A549 (cell line): ENCODE results near the gene GBP7.

Experiments used
- EP300 ChIP-seq, 2 experiments: fragments of >200 bp; sonication (Bioruptor Twin); formaldehyde crosslinking; IDR thresholded peaks; 2 replicates in 1 of 2; 3 replicates in 1 of 2; pipeline ENCODE4 v1.6.1; 2016 to 2017
- ESRRA ChIP-seq: fragments of 150-350 bp; IDR thresholded peaks from 2 replicates; pipeline ENCODE4 v1.6.1; 2014; ENCODE audit warnings: mild to moderate bottlenecking, low read length, borderline replicate concordance
- MYC ChIP-seq: IDR thresholded peaks from 2 replicates; pipeline ENCODE4 v1.6.1; 2012; ENCODE audit warnings: mild to moderate bottlenecking, inconsistent platforms, low read length, improper control_type of control experiment, borderline replicate concordance
- POLR2A ChIP-seq: IDR thresholded peaks from 2 replicates; pipeline ENCODE4 v1.6.1; 2012; ENCODE audit warnings: mild to moderate bottlenecking, low read length
- TF ChIP-seq, protein P1 (sequence below): fragments of >200 bp; sonication (Bioruptor Twin); formaldehyde crosslinking; IDR thresholded peaks from 3 replicates; pipeline ENCODE4 v1.5.1; 2016

GRCh38 chr1:89143484-89143883 lies 32.3 kb downstream of the GBP7 start:
- TF ChIP-seq POLR2A: no peak
- TF ChIP-seq EP300 (IDR thresholded peaks at IDR 0.05): no peak
- TF ChIP-seq MYC: no peak
- no peak for TF ChIP-seq ESRRA
- TF ChIP-seq, protein P1, sequence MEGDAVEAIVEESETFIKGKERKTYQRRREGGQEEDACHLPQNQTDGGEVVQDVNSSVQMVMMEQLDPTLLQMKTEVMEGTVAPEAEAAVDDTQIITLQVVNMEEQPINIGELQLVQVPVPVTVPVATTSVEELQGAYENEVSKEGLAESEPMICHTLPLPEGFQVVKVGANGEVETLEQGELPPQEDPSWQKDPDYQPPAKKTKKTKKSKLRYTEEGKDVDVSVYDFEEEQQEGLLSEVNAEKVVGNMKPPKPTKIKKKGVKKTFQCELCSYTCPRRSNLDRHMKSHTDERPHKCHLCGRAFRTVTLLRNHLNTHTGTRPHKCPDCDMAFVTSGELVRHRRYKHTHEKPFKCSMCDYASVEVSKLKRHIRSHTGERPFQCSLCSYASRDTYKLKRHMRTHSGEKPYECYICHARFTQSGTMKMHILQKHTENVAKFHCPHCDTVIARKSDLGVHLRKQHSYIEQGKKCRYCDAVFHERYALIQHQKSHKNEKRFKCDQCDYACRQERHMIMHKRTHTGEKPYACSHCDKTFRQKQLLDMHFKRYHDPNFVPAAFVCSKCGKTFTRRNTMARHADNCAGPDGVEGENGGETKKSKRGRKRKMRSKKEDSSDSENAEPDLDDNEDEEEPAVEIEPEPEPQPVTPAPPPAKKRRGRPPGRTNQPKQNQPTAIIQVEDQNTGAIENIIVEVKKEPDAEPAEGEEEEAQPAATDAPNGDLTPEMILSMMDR: no peak
